SK-MEL-5 (cell line): Measurements from ENCODE around the gene APLP2. TPM values are rescaled to one million over a fixed set of nuclear protein-coding genes. Genes with fewer than 3 reads are reported as not detected.
"Not testable (repeated sequence)": the region's sequence is repeated elsewhere in the genome, so short reads cannot be mapped to it uniquely, and the experiment has no call there.

Experiments
- DNase-seq: peaks from one replicate; pipeline ENCODE4 v3.0.0-alpha.2; 2016; ENCODE audit warnings: low read depth, low spot score
- in situ Hi-C: cut with HindIII; loops from 2 replicates; pipeline ENCODE4 v1.10.0; 2016; ENCODE audit warnings: low sequenced_read_pairs, high pct_unique_total_duplicates, low pct_unique_long_range_greater_than_20kb
- small RNA-seq, 2 experiments: library from RNA; depleted of rRNA; stranded (forward); fragments of <200 nt; gene quantifications; one replicate each; pipeline ENCODE3, GENCODE V24; 2014
- total RNA-seq: library from RNA; depleted of rRNA; stranded (reverse); fragments of >200 nt; shearing (Covaris generic); gene quantifications from 2 replicates; pipeline ENCODE4 v1.2.3, GENCODE V29; 2014; rRNA removed

Gene APLP2
- total RNA-seq, 1 experiment from 2014 or later, result 96.7 TPM

GRCh38 chr11:130189492-130190210 lies 120.0 kb downstream of the APLP2 start:
- in situ Hi-C loops, result no loop called here
- DNase-seq, result no peak

- in situ Hi-C loops, result no loop called here
- DNase-seq, result no peak
Observed at GRCh38 chr11:130190371-130190881, 120.7 kb downstream of the APLP2 start.

- DNase-seq, result no peak
- in situ Hi-C loops, result no loop called here
Observed at GRCh38 chr11:130191896-130192295, 122.2 kb downstream of the APLP2 start.

GRCh38 chr11:130192845-130193267 lies 123.2 kb downstream of the APLP2 start:
- DNase-seq, result no peak
- in situ Hi-C loops, result no loop called here

- DNase-seq, in situ Hi-C loops: not testable (repeated sequence)
Observed at GRCh38 chr11:130193551-130193950, 123.9 kb downstream of the APLP2 start.

Small RNA genes lying within 50 kb of the gene (small RNA-seq; reads per million reads assigned to genes)
- gene RF00015 (0 reads per million in 2 experiments), gene RPL34P21 (0 reads per million in 2 experiments)

Other genes starting within 250 kb of the APLP2 start
- gene NFRKB, start 174.3 kb upstream of the APLP2 start, total RNA-seq, result 14.5 and 15.9 TPM in 2 replicates
- 3.6 and 4.3 TPM in 2 replicates for gene PRDM10, start 67.1 kb upstream of the APLP2 start, total RNA-seq
- gene ST14, start 89.9 kb downstream of the APLP2 start, total RNA-seq, result not detected in 2 replicates
- 16.3 and 19.7 TPM in 2 replicates for gene ZBTB44, start 245.0 kb downstream of the APLP2 start, total RNA-seq